HT1080 (cell line): ENCODE data around the gene CLEC16A. TPM values are rescaled to one million over a fixed set of nuclear protein-coding genes. Genes with fewer than 3 reads are reported as not detected.

ENCODE experiments used
- DNase-seq: peaks from one replicate; pipeline ENCODE4 v3.0.0-alpha.2; 2015; ENCODE audit warnings: low read depth
- total RNA-seq: library from RNA; depleted of rRNA; stranded (reverse); fragments of >200 nt; shearing (Covaris generic); gene quantifications from 2 replicates; pipeline ENCODE4 v1.2.3, GENCODE V29; 2014

CLEC16A gene
- total RNA-seq, 1 experiment from 2014 or later, result 12.9 TPM

DNA sequence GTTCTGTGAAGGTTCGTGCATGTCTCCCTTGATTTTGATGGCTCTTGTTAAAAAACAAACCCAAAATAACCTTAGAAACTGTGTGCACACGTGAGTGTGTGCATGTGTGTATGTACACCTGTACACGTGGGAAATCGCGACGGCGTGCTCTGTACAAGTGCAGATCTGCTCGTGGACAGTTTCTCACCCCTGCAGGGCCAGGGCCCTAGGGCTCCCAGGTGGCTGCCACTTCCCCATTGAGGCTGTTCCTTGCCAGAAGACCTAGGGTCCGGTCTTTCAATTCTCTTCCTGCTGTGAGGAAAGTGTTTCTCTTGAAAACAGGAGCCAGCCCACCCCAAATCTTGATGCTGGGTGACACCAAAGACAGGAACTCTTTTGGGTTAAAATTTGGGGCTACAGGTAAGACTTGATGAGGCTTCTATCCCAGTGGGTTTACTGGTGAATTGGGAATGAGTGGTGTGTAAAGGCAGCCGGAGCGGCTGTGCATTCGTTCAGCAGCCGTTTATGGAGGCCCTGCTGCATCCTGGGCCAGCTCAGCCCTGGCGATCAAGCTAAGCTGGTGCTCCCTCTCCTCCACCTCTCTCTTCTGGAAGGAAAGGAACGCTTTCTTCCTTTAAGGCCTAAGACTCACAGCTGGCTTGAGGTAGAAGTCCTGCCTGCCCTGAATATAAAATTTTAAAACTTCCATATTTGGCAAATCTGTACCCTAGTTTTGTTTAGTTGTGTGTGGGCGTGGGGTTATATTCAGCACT lies 137.9 kb downstream of the CLEC16A start:
- DNase-seq, result no peak

- no peak for DNase-seq
These were observed 138.6 kb downstream of the CLEC16A start for GRCh38 chr16:11082860-11083388.

DNA sequence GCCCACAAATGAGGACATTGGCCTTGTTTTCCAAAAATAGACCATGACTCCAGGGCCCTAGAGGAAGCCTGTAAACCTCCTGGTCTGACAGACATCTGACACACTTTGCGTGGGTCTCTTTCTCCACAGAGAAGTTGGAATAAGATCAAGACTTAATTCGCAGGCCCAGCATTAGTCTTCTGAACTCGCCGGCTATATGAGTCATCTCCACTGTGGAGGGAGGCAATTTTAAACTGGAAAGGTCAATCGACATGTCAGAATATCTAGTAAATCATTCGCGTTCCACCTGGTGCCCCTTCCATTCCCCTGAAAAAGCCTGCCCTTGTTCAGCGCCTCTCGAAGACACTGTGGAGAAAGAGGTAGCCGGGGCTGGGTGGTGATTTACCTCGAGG lies 140.1 kb downstream of the CLEC16A start:
- peak; percentile 44 for DNase-seq

GRCh38 chr16:11084876-11085485 lies 140.6 kb downstream of the CLEC16A start:
- DNase-seq, result no peak

GRCh38 chr16:11085916-11086315 lies 141.6 kb downstream of the CLEC16A start:
- DNase-seq, result no peak

DNA sequence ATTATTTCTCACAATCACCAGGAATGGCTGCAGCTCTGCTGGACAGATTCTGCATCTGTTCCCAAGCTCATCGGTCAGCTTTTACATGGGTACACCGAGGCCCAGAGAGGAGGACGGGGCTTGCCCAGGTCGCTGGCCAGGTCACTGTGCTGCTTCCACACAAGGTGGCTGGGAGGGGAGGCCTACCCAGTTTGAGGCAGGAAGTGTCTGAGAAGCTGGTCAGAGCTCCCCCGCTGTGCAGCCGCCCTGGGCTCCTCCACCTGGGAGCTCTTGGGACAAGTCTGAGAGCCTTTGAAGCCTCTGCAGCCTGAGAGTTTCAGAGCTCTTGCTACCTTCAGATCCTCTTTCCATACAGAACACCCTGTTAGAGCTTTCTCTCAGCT lies 143.3 kb downstream of the CLEC16A start:
- no peak for DNase-seq

GRCh38 chr16:11088074-11088730 lies 143.8 kb downstream of the CLEC16A start:
- DNase-seq, result no peak

DNA sequence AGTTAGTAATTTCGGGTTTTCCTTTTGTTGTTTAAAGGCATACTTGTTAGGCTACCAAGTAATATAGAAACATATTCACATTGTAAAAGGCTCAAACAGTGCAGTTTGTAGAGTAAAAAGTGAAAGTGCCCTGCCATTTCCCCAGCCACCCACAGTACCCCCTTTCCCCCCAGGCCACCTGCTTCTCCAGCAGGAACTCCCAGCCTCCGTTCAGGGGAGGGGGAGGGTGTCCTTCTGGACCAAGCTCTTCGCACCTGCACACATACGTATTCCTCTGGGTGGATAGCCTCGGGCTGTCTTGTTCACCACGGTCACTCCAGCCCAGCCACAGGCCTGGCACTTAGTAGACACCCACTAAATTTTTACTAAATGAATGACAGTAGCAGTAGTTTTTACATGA lies 144.5 kb downstream of the CLEC16A start:
- no peak for DNase-seq

DNA sequence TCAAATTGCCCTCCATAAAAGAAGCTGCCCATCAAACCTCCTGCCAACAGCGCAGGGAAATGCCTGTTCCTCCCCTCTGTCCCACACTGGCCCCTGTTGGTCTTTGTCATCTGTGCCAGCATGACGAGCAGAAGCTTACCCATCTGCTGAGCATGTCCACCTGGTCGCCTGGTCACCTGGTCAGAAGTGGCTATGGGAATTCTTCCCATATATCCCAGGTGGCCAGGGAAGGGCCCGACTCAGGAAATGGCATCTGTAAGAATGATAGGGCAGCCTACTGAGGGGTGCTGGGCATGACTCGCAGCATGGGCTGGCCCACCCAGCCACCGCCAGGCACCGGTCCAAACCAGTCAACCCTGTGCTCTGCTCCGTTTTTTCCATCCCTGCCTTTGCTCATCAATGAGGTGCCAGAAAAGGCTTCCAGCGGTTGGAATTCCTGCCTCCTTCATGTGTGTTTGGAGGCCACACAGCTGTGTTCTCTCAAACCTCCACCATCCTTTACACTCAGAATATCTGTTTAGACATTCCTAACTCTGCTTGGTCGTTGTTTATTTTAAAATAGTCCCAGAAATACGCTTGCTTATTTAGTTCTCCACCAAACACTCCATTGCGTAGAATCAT lies 145.2 kb downstream of the CLEC16A start:
- DNase-seq, result peak; percentile 77

GRCh38 chr16:11090232-11090631 lies 145.9 kb downstream of the CLEC16A start:
- DNase-seq, result no peak

DNA sequence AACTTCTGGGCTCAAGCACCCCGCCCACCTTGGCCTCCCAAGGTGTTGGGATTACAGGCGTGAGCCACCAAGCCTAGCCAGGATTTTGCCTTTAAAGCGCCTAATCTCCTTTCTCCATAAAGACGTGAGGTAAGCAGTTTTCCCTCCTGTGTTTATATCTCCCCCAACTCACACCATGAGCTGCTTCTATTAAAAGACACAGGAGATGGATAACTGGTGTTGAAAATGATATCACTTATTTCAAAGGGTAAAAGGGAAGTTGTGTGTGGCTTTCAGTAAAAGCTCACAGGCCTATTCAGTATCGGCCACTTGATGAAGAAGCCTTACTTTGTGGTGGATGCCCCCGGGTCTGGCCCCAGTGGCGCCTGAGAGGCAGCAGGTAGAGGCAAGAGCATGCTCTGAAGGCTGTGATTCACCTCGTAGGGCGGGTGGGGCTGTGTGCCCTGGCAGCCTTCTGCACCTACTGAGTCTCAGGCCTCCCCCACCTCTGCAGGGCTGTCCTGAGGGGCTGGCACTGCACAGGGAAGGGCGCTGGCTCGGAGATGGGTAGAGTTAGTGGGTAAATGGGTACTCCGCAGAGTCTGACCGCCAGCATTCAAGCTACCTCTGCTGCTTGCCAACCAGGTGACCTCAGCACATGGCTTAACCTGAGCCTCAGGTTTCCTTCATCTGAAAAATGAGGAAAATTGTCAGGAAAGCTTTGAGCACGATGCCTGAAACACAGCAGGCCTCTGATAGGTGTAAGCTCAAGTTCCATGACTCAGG lies 146.8 kb downstream of the CLEC16A start:
- no peak for DNase-seq

- DNase-seq, result no peak
These were observed 148.6 kb downstream of the CLEC16A start for GRCh38 chr16:11092788-11093571.

GRCh38 chr16:11093572-11094074 lies 149.3 kb downstream of the CLEC16A start:
- no peak for DNase-seq

GRCh38 chr16:11094075-11094856 lies 149.9 kb downstream of the CLEC16A start:
- peak; percentile 62 for DNase-seq

- DNase-seq, result no peak
These were observed 150.6 kb downstream of the CLEC16A start for GRCh38 chr16:11094857-11095565.

- no peak for DNase-seq
These were observed 151.6 kb downstream of the CLEC16A start for GRCh38 chr16:11095935-11096334.

DNA sequence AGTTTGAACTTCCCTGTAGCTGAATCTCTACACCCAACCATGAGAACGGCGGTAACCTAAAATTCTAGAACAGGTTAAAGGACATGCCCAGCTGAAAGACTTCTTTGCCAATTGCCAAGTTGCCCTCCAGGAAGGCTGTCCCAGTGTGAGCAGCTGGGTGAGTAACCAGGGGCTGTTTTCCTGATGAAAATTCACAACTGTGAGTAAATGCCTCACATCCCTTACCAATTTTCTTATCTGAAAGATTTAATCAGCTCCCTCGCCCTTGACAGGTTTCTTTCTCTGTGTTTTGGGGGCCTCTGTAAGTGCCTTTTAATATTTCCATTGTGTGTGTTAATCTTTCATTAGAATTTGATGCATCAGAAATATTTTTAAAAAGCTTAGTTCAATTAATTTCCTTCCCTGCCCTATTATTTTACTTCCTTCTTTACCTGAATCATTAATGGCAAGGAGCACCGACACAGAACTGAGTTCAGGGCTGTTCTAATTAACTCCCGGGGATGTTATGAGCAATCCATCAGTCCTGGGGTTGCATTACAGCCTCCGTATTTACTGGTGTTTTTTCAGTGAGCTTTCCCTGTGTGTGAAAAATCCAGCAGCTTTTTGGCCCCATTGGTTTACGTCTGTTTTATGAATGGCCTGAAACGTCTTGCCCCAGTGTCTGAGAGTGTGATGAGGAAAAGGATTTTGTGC lies 152.9 kb downstream of the CLEC16A start:
- DNase-seq, result no peak

GRCh38 chr16:11097787-11098167 lies 153.4 kb downstream of the CLEC16A start:
- no peak for DNase-seq
